ENCODE results near the gene GPS1. TPM values are rescaled to one million over a fixed set of nuclear protein-coding genes. Genes with fewer than 3 reads are reported as not detected.

GPS1 gene
- total RNA-seq, 1 donor: 85.5 TPM

DNA sequence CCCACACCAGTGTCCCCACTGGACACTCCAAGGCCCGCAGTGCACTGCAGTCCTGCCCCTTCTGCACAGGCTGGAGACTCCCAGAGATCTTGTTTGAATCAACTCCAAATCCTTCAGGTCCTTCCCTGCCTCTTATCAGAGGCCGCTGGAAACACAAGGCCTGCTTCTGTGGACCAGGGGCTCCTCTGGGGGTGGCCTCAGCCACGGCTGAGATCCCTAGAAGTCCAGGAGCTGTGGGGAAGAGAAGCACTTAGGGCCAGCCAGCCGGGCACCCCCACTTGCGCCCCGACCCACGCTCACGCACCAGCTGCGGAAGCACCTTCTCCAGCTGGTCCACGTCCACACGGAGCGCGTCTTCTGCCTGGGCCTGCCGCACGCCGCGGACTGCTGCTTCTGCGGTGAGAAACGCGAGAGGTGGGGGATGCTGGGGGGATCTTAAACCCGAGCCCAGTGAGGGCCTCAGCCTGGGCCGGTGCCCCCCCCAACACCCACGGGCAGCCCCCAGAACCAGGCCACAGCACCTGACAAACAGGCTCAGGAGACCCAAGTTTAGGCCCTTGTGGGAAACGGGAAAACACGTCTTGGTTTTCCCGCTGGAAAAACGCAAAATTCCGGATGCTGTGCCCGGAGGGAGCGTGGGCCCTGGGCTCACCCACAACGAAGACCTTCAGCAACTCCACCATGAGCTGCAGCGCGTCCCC, 32.6 kb upstream of the GPS1 start:
- TF ChIP-seq, protein P1, sequence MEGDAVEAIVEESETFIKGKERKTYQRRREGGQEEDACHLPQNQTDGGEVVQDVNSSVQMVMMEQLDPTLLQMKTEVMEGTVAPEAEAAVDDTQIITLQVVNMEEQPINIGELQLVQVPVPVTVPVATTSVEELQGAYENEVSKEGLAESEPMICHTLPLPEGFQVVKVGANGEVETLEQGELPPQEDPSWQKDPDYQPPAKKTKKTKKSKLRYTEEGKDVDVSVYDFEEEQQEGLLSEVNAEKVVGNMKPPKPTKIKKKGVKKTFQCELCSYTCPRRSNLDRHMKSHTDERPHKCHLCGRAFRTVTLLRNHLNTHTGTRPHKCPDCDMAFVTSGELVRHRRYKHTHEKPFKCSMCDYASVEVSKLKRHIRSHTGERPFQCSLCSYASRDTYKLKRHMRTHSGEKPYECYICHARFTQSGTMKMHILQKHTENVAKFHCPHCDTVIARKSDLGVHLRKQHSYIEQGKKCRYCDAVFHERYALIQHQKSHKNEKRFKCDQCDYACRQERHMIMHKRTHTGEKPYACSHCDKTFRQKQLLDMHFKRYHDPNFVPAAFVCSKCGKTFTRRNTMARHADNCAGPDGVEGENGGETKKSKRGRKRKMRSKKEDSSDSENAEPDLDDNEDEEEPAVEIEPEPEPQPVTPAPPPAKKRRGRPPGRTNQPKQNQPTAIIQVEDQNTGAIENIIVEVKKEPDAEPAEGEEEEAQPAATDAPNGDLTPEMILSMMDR (IDR thresholded peaks at IDR 0.05; ENCODE audit: insufficient read depth, low read length): no peak
- H3K4me3 ChIP-seq (ENCODE audit: low read depth, low read length): no peak overlapping the region
- DNase-seq (ENCODE audit: low read depth): no peak

GRCh38 chr17:82019690-82020571, 31.8 kb upstream of the GPS1 start:
- TF ChIP-seq, protein P1 (IDR thresholded peaks at IDR 0.05; ENCODE audit: insufficient read depth, low read length): peak; percentile 75
- H3K4me3 ChIP-seq (ENCODE audit: low read depth, low read length): no peak overlapping the region
- peak; percentile 30 for DNase-seq (ENCODE audit: low read depth)

DNA sequence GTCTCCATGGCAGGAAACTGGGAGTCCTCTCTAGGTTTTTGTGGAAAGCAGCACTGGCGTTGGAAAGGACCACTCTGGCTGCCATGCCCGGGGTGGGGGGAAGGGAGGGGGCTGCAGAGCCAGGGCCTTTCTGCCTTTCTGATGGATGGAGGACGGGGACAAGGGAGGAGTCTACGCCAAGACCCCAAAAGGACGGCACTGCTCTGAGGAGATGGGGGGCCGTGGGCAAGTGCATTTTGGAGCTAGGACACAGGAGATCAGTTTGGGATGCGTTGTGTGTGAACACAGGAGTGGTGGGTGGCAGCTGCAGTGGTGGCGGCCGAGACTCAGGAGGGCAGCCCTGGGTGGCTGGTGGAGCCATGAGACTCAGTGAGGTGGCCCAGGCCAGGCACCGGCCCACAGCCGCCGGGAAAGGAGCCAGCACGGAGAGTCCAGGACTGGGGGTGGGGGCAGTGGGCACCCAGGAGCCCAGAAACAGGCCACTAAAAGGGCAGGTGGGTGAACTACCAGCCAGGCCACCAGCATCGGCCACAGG, 31.1 kb upstream of the GPS1 start:
- H3K4me3 ChIP-seq (ENCODE audit: low read depth, low read length): no peak overlapping the region
- DNase-seq (ENCODE audit: low read depth): no peak
- TF ChIP-seq, protein P1 (IDR thresholded peaks at IDR 0.05; ENCODE audit: insufficient read depth, low read length): no peak

DNA sequence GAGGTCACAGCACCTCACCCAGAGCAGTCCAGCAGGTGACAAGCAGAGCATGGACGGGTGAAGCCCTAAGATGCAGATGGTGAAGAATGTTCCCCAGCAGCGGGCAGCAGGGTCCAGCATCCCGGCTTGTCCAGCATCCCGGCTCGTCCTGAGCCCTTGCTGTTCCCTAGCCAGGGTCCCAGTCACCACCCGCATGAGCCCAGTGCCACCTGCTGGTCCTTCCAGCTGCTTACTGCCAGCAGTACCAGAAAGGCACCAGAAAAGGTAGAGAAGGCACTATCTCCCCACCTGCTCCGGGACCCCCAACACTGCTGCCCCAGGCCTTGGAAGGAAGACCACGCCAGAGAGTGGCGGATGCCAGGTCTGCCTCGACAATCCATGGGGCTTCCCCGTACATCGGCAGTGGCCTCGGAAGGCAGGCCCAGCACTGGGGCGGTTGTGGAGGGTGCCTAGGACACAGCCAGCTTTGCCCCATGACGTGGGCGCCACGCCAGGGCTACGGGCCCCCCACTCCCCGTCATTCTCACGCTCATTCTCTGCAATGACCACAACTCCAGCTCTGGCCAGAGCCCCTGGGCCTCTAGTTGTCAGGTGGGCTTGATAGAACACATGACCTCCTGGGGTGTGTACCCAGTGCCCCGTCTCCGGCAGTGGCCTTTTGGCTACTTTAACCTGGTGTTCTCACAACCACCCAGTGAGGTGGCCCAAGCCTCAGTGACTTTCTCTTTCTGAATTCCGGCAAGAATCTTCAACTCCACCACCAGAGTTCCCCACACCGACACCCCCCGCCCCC, 30.4 kb upstream of the GPS1 start:
- TF ChIP-seq, protein P1 (IDR thresholded peaks at IDR 0.05; ENCODE audit: insufficient read depth, low read length): peak; percentile 82
- DNase-seq (ENCODE audit: low read depth): peak; percentile 80
- H3K4me3 ChIP-seq (ENCODE audit: low read depth, low read length): peak overlapping the region; percentile 86

DNA sequence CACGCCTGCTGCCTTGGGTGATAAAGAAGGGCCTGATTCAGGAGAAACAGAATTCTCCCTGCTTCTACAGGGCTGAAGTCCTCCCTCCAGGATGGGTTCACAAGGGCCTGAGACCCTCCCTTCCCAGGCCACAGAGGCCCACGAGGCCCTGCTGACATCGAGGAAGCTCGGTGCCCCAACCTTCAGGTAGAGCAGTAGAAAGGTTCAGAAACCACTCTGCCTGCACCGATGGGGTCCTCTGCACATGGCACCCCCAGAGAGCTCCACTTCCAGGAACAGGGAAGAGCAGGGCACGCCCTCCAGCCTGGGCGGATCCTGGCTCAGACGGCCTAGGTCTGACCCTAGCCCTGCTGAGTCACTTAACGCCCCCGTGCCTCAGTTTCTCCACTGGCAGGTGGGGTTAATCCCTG, 29.8 kb upstream of the GPS1 start:
- peak overlapping the region; percentile 86 for H3K4me3 ChIP-seq (ENCODE audit: low read depth, low read length)
- TF ChIP-seq, protein P1 (IDR thresholded peaks at IDR 0.05; ENCODE audit: insufficient read depth, low read length): no peak
- no peak for DNase-seq (ENCODE audit: low read depth)

DNA sequence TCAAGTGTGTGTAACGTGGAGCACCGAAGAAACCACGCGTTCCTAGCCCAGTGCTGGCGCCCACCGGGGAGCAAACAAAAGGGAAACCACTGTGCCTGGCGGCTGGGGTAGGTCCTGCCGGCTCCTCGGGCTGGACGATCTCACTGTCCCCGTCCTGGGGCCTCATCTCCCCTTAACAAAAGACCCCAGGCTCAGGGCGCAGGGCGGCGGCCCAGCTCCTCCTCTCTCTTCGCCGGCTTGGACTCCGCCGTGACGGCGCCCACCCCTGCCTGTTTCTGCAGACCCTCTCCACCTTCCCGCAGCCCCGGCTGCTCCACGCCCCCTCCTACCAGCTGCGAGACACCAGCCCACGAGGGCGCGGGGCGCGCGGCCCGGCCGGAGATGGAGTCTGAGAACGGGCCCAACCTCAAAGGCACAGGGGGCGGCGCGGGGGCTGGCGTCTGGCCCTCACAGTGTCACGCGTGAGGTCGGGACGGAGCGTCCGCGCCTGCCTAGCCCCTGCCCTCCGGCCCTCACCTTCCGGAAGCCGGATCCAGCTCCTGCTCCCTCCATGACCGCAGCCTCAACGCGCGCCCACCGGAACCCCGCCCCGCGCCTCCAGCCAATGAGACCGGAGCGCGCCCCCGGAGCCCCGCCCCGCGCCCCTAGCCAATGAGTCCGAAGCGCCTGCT, 29.3 kb upstream of the GPS1 start, which contains the start of gene CENPX:
Gene CENPX (minus strand): TSS at position 569 of the 671 bp plus-strand sequence. CDS start 17 bp downstream, at position 552.
- peak within 1 kb of the TSS; percentile 86 for H3K4me3 ChIP-seq (ENCODE audit: low read depth, low read length)
- DNase-seq (ENCODE audit: low read depth): no peak
- TF ChIP-seq, protein P1 (IDR thresholded peaks at IDR 0.05; ENCODE audit: insufficient read depth, low read length): no peak
